ENCODE results near the gene CYP26A1.

The CYP26A1 gene, protein sequence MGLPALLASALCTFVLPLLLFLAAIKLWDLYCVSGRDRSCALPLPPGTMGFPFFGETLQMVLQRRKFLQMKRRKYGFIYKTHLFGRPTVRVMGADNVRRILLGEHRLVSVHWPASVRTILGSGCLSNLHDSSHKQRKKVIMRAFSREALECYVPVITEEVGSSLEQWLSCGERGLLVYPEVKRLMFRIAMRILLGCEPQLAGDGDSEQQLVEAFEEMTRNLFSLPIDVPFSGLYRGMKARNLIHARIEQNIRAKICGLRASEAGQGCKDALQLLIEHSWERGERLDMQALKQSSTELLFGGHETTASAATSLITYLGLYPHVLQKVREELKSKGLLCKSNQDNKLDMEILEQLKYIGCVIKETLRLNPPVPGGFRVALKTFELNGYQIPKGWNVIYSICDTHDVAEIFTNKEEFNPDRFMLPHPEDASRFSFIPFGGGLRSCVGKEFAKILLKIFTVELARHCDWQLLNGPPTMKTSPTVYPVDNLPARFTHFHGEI

DNA sequence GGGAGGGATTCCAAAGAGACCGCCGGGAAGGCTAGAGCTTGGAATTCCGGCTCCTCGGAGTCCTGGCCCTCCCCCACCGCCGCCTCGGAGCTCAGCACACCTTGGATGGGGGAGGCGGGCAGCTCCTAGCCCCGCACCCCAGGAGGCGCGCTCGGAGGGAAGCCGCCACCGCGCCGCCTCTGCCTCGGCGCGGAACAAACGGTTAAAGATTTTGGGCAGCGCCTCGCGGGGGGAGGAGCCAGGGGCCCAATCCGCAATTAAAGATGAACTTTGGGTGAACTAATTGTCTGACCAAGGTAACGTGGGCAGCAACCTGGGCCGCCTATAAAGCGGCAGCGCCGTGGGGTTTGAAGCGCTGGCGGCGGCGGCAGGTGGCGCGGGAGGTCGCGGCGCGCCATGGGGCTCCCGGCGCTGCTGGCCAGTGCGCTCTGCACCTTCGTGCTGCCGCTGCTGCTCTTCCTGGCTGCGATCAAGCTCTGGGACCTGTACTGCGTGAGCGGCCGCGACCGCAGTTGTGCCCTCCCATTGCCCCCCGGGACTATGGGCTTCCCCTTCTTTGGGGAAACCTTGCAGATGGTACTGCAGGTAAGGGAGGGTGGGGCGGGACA lies at the start of gene CYP26A1:
TSS of gene CYP26A1 (plus strand) at position 355 of the 608 bp plus-strand sequence. CDS start at position 397, 42 bp downstream.
- no peak for DNase-seq (ENCODE audit: low read depth)

DNA sequence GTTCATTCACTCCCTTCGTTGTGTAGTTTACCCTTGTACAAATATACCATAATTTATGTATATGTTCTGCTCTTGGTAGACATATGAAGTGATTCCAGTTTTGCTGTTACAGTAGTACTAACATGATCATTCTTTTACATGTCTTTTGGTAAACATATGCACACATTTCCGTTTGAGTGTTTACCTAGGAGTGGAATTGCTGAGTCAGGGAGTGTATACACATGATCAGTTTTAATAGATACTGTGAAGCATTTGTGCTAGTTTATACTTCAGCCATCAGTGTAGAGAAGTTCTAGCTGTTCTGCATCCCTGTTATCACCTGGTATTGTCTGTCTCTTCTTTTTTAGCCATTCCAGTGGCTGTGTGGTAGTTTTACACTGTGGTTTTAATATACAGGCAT lies 47.6 kb upstream of the CYP26A1 start:
- DNase-seq (ENCODE audit: low read depth), result no peak

GRCh38 chr10:93027508-93027907 lies 46.2 kb upstream of the CYP26A1 start:
- no peak for DNase-seq (ENCODE audit: low read depth)

DNA sequence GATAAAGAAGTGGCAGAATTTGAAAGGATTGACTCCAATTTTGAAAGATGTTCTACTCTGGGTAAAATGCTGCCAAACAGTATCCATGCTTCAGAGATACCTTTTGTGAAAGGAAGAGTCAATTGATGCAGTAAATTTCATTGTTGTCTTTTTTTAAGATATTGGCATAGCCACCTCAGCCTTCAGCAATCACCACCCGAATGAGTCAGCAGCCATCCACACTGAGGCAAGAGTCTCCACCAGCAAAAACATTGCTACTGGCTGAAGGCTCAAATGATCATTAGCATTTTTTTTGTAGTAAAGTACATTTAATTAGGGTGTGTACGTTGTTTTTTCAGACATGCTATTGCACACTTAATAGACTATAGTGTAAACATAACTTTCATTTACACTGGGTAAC lies 44.8 kb upstream of the CYP26A1 start:
- DNase-seq (ENCODE audit: low read depth), result no peak

DNA sequence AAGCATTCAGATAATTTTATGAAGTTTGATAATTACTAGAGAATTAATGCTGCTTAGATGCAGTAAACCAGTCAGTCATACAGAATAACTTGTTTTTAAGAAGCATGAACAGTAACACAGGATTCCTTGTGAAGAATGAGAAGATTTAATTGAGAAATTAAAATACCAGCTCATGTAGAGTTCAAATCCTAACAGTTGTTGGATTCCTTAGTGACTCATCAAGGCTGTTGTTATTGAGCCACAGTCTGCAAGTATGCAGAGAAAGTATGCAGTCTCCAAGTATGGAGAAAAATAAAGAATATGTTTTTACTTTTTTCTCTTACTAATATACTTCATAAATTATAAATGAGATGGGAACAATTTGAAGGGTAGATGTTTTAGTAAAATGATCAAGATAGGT lies 43.3 kb upstream of the CYP26A1 start:
- no peak for DNase-seq (ENCODE audit: low read depth)

DNA sequence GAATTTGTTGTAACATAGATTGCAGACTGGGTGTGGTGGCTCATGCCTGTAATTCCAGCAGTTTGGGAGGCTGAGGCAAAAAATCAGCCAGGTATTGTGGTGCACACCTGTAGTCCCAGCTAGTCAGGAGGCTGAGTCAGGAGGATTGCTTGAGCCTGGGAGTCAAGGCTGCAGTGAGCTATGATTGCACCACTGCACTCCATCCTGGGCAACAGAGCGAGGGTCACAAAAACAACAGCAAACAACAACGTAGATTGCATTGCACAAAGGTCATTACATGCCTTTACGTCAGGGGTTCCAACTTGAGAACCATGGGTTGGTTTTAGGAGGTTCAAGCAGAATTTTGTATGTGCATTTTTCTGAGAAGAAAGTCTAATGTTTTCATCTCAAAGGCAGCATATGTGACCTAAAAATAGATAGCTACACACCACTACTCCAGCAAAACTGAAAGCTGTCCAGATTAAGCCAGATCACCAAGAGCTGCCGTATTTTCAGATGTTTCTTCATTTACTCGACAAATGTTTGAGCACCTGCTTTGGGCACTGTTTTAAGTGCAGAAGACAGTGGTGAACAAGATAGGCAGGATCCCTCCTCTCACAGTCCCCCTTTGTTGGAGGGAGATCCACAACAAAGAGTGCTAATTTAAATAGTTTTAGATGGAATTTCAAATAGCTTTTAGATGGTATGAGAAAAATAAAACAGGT lies 41.4 kb upstream of the CYP26A1 start:
- no peak for DNase-seq (ENCODE audit: low read depth)

DNA sequence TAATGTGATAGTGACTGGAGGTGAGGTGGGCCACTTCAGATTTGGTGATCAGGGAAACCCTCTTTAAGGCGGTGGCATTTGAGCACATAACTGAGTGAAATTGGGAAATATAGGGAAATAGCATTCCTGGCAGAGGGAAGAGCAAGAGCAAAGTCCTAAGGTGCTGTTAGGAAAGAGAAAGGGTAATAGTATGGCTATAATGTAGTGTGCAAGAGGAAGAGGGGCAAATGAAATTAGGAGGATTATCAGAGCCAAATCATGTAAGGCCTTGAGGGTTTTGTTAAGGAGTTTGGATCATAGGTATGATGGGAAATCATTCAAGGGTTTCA lies 40.9 kb upstream of the CYP26A1 start:
- no peak for DNase-seq (ENCODE audit: low read depth)

- DNase-seq (ENCODE audit: low read depth), result no peak
Measured at GRCh38 chr10:93034426-93034825, 39.3 kb upstream of the CYP26A1 start.

- no peak for DNase-seq (ENCODE audit: low read depth)
Measured at GRCh38 chr10:93039110-93039509, 34.6 kb upstream of the CYP26A1 start.

DNA sequence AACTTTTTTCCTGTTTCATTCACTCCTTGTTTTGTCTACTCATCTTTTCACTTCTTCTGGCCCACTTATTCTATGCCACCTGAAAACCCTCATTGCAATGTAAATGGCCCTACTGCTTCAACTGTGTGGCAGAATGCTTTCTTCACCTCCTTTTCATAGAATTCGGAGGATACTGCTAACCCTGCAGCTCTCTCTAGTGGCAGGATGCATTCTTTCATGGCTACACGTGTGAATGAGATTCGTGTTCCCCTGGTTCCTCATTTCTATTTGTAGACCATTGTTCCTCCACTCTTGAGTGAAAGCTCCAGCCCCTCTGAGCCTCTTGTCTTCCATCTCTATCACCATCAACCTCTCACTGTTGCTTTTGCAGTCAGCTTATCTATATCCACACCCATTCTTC lies 34.0 kb upstream of the CYP26A1 start:
- no peak for DNase-seq (ENCODE audit: low read depth)

- no peak for DNase-seq (ENCODE audit: low read depth)
Measured at GRCh38 chr10:93054486-93054885, 19.2 kb upstream of the CYP26A1 start.

GRCh38 chr10:93058139-93058538 lies 15.6 kb upstream of the CYP26A1 start:
- no peak for DNase-seq (ENCODE audit: low read depth)

DNA sequence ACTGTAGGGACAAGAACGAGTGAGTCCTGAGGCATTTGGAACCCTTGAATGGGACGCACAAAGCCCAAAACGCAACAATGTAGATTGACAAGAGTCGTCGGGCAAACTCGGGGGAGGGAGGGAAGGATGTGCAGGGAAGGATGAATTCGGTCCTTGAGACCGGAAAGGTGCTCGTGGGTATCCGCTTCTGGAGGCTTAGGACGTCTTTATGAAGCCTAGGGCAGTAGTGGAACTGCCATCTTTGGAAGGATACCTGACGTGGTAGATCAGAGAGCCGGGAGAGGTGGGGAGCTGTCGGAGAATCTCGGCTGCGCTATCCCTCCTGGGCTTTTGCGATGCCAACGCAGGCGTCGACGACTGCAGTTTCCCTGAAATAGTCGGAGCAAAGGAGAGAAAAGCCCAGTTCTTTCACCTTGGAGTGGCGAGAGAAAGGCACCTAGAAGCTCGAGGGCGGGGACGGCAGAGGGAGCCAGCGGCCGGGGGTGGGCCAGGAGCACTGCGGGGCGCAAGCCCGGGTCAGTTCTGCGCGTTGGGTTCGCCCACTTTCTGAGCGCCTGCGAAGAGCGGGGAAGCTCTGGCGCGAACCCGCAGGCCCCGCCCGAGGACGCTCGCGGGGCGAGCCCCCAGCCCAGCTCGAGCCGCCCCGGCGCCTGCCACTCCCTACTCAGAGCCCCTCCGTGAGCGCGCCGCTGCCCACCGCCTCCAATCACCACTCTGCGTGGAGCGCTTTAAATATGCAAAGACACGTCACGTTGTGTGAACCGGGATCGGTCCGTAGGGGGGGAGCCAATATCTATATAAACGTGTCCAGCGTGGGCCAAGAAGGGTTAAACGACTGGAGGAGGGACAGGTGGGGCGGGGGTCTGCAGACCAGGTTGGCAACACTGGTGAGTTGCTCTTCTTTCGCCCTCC lies 13.5 kb upstream of the CYP26A1 start, which contains the start of gene CYP26C1:
TSS of gene CYP26C1 (plus strand) at position 824 of the 912 bp plus-strand sequence. CDS start 466 bp downstream, outside the sequence.
- no peak for DNase-seq (ENCODE audit: low read depth)

DNA sequence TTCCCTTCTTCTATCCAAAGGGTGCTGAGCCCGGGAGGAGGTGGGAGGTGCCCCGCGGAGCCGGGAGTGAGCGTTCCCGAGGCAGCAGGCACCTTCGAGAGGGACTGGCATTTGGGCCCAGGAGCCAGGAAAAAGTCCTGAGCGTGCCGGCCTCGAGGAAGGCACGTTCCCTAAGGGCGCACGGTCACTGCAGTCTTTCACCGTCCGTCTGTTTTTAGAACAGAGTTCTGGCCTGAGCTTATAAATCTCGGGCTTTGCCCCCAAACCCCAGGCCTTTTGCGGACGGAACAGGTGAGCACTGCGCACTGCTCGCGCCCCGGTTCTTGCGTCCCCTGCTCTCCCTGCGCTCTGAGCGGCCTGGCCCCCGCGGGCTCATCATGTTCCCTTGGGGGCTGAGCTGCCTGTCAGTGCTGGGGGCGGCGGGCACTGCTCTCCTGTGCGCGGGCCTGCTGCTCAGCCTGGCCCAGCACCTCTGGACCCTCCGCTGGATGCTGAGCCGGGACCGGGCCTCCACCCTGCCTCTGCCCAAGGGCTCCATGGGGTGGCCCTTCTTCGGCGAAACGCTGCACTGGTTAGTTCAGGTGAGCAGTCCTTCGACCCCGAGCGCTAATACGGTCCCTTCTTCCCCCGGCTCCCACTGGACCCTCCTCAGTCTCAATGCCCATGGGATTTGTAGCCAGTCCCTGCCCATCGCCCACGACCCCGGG lies 12.7 kb upstream of the CYP26A1 start:
- DNase-seq (ENCODE audit: low read depth), result no peak

- DNase-seq (ENCODE audit: low read depth), result no peak
Measured at GRCh38 chr10:93061594-93062513, 11.8 kb upstream of the CYP26A1 start.

DNA sequence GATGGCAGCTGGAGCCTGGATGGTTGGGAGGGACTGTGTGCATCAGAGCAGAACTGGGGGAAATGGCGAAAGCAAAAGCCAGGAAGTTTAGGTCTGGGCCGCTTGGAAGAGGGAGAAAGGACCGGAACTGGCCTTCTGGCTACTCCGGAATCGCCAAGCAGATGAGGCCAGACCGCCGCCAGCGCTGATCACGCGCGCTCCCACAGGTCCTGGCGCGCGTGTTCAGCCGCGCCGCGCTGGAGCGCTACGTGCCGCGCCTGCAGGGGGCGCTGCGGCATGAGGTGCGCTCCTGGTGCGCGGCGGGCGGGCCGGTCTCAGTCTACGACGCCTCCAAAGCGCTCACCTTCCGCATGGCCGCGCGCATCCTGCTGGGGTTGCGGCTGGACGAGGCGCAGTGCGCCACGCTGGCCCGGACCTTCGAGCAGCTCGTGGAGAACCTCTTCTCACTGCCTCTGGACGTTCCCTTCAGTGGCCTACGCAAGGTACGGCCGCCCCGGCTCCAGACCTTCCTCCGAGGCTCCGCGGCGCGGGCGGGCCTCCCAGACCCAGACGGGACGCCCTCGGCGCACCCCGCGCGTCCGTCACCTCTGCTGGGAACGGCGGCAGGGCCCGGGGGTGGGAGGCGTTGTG lies 11.1 kb upstream of the CYP26A1 start:
- DNase-seq (ENCODE audit: low read depth), result no peak

DNA sequence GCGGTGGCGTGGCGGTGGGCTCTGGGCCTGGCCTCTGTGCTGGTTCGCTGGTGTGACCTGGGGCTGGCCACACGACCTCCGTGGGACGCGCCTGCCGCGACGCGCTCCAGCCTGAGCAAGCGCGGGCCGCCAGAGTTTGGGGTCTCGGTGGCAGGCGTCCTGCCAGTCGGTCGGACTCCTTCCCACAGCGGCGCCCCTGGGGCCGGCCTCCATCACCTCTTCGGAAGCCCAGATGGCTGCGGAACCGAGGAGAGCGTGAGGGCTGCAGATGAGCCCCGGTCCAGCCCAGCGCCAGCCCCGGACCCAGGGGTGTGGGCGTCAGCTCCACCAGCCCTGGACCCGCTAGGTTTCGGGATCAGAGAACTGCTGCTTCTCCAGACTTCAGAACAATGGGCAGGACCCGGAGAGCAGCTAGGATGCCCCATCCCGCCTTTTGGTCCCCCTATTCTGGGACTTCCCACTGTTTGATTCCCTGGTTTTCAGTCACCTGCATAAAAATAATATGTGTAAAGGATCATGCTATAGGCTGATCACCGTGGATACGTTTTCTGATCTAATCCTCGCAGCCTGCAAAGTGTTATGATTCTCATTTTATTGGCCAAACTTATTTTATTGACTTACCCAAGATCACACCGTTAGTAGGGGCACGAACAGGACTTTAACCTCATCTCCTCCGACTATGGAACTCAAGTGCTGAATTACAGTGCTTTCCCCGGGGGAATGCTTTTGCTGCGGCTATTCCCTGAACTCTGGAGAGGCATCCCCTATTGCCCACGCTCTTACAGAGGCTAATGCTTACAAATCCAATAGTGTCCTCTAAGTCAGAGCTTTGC lies 10.3 kb upstream of the CYP26A1 start:
- DNase-seq (ENCODE audit: low read depth), result no peak

GRCh38 chr10:93063977-93064660 lies 9.6 kb upstream of the CYP26A1 start:
- no peak for DNase-seq (ENCODE audit: low read depth)

Measured in activated T-helper 1 cell treated with Interleukin-2 at 50 U/mL for 16 hours (primary cell).